Suppressor macrophage treated with lipopolysaccharide for 4 hours (primary cell): Measurements from ENCODE around the gene PGBD1.

Experiments
- DNase-seq: peaks from one replicate; pipeline ENCODE4 v3.0.0-alpha.2; 2020

The PGBD1 gene

DNA sequence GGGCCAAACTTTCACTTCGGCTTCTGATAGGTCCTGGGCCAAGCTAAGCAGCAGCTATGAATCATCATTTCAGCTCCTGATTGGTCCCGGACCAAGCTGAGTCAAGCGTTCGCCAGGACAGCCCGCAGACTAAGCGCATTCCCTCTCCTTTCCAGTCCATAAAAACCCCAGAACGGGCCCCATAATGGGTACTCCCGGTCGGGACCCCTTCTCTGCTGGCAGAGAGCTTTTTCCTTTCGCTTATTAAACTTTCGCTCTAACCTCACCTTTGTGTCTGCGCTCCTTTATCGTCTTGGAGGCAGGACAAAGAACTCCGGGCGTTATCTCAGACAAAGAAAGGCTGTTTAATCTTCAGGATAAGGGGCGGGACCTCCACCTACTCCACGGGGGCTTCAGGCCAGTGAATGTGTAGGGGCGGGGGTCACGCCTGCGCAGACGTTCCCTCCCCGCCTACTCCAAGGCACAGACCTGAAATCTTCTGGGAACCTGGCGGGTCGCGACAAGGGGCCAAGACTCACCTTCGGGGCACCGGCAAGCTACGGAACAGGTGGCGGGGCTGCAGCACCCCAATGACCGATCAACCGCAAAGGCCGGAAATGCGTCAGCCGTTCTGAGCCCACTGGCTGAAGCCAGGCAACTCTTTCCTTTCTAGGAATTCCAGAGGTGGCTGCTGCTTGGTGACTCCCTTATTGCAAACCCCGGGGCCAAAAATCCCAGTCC is 54.4 kb downstream of the PGBD1 start, which contains the start of gene ZSCAN31:
ZSCAN31 (minus strand) TSS at position 585 of the 720 bp plus-strand sequence. CDS start 6,465 bp downstream, outside the sequence.
- DNase-seq = peak; percentile 93

DNA sequence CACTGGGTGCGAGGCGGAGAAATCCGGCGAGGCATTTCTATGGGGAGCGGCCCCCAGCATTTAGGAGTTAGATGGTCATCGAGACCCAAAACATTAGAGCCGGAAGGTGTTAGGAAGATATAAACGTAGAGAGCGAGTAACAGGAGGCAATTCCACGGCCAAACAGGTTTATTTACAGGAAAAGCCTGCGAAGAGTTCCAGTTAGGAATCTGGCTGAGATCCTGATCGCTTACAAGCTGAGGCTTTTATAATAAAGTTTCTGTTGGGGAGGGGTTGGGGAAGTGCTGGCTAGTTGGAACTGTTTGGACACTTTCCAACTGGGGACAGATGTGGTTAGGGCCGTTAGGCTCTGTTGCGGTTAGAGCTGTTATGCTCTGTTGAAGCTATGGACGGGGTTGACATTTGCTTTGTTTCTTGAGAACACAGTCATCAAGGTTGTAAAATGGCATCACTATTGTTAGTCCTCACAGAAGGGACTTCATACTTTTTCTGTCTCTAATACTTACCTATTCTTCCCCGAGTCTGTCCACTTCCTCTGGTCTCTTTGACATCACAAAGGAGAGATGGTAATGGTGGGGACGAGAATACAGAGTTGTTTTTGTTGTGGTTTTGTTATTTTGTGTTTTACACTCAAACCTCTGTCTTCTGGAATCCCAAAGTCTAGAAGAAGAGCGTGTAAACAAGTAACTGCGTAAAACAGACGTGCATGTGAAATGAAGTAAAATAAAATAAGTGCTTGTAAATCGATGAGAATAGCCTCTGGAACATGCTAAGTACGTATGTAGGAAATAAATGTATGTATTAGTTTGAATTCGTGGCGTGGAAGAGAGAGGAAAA is 55.1 kb downstream of the PGBD1 start:
- DNase-seq = peak; percentile 46

DNA sequence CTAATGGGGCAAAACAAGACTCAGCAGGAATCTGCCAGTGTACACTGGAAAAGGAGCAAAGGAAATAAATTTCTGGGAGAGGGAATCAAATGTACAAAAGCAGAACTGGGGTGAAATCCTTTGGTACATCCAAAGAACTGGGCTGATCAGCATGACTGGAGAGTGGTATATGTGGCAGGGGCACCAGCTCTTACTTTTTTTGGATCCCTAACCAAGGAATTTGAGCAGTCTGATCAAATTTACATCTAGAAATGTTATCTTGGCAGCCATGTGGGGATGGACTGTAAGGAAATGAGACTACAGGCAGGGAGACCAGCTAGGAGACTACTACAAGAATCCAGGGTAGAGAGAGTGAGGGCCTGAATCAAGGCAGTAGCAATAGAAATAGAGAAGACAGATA is 55.7 kb downstream of the PGBD1 start:
- no peak for DNase-seq

DNA sequence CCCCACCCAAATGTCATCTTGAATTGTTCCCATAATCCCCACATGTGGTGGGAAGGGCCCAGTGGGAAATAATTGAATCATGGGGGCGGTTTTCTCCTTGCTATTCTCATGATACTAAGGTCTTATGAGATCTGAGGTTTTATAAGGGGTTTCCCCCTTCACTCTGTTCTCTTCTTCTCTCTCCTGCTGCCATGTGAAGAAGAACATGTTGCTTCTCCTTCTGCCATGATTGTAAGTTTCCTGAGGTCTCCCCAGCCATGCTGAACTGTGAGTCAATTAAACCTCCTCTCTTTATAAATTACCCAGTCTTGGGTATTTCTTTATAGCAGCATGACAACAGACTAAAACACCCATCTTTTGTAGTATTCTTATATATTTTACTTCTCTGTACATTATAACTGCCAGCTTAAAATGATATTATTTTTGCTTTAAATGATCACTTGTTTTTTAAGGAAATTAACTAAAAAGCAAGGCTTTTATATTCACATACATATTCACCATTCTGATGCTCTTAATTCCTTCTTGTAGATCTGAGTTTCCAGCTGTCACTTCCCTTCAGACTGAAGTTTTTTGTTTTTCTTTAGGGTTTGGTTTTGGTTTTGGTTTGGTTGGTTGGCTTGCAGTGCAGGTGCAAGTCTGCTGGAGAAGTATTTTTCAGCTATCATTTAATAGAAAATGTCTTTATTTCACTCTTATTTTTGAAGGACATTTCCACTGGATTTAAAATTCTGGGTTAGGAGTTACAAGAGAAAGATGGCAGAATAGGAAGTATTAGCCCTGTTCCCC is 59.1 kb downstream of the PGBD1 start:
- no peak for DNase-seq

DNA sequence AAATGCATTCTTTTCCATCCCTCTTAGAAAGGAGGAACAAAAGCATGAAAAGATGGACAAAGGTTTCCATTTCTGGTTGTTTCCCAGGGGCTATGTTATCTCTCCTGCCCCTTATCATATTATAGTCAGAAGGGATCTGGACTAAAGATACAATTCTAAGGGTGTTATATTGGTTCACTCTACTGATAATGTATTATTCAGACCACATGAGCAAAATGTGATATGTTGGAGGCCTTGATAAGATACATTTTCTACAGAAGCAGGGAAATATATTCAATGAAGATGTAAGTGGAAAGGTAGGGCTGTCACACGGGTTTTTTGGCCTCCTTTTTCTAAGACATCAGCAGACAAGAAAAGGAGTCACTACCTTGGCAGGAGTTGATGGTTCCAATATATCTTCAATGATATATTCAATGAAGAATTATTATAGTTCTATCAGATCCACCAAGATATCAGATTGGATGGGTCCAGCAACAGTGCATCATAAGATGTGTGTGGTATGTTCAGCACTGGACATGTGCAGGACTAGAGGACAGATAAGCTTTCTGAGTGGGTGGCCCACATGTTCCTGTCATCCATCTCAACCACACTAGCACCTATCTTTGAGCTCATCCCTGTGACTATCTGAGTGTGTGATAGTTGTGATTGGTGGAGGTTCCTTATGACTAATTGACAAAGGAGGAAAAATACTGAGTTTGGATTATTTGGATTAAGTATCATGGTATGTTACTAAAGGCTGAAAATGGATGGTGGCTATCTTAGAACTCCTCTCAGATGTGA is 62.7 kb downstream of the PGBD1 start:
- no peak for DNase-seq

DNA sequence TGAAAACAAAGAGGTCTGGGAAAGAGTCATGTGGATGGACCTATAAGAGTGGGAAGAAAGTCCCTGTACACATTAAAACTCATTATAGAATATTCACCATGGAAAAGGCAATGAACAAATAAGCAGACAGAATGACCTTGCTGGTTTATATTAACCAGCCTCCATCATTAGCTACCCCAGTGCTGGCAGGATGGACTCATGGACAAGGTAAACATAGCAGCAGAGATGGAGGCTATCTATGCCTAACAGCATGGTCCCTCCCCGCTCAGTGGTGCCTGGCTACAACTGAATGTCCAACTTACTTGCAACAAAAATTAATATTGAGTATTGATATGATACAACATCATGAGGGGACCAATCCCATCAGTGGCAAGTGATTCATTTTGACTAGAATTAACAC is 63.8 kb downstream of the PGBD1 start:
- no peak for DNase-seq

DNA sequence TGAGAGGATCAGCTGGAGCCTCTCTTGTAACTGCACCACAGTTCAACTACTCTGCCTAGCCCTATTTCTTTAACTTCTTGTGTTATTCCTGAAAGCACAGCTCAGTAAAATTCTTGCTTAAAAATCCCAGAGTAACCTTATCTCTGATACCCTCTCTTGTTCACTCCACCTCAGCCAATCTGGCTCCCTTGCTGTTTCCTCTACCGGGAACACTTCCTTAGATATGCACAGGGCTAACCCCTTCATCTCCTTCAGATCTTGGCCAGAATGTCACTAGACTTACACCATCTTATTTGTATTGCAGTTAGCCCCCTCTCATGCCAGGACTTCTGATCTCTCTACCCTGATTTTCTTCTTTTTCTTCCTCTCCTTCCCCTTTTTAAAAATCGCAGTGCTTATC is 65.7 kb downstream of the PGBD1 start:
- DNase-seq = no peak

DNA sequence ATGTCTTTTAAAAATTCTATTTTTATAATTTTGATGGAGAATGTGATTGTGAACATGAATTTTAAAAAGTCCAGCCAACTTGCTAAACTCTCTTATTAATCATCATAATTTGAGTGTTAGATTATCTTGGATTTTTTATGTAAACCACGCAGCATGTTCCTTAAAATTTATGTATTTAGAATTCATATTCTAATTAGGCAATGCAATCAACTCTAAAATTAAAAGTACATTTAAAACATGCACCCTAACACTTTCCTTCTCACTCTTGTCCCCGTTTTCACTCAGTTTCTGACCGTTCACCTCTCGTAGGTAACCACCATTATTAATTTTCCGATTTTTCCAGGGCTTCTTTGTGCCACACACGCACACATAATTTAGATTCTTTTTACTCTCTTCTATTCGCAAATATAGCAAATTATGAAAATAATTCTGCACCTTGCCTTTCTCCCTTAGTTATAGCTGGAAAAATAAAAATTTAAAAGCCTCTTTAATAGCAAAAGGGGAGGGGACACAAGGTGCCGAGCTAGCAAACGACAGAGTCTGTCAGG is 68.0 kb downstream of the PGBD1 start:
- DNase-seq = no peak

DNA sequence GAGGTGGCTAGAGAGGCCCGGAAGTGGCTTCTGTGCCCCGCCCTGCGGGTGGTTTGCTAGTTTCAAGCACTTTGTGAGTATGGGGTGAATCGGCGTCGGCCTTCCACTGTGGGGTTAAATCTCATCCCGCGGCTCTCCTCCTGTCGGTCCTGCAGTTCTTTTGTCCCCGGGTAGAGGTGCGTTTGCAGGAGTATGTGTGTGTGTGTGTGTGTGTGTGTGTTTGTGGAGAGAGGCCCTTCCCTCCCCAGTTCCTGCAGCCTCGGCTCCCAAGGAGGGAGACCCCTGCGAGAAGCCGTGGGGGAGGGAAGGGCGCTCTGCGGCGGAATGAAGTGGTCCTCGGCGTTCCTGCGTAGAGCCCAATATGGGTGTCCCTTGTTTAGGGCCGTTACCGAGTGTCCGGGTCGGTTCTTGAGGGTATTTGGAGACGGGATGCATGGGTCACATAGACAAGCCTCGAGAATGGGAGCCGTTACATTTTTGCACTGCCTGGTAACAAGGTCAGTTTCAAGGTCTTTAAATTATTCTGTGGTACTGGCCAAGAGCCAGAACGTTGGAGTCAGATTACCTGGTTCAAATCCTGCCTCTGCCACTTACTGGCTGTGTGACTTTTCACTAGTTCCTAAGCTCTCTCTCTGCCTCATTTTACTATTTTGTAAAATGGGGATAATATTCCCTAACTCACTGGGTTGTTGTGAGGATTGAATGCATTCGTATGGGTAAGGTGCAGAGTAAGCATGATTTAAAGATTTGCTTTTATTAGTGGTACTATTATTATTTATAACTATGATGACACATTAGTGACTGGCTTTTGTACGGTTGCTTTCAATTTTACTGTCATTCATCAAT is 68.7 kb downstream of the PGBD1 start, which contains the start of gene ZKSCAN3:
ZKSCAN3 (plus strand) TSS at position 56 of the 846 bp plus-strand sequence. CDS start 9,640 bp downstream, outside the sequence.
- peak; percentile 84 for DNase-seq

DNA sequence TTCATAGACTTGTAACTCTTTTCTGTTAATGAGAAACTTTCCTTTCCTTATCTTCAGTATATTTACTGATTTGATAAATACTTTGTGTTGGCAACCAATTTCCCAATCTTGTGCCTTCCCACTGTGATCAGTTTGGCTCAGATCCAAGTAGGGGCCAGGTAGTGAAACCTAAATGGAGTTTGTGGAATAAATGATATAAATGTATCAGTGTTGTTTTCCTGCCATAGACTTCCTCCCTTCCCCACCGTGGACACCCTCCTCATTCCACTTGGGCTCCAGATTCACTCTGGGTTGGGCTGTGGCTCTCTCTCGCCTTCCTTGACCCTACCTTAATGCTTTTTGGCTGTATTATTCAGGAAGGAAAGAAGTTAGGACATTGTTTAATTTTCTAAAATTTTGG is 69.7 kb downstream of the PGBD1 start:
- DNase-seq = no peak

DNA sequence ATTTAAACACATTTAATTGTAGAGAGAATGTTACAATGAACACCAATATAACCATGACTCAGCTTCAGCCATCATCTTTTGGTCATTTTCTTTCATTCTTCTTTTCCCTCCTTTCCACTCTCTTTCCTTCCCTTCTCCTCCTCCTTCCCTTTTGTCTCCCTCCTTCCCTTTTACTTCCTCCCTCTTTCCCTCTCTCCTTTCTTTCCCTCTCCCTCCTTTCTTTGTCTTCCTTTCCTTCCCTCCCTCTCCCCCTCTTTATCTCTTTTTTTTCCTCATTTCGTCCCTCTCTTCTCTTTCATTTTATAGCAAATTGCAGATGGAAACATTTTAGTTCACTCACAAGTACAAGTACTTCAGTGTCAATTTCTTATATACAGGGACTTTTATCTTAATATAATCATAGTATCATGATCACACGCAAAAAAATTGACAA is 70.1 kb downstream of the PGBD1 start:
- no peak for DNase-seq
